GM18861 (cell line): Measurements from ENCODE around the gene ZNF580.

Source experiments
- ATAC-seq: cut with Tn5 transposase; IDR thresholded peaks from one replicate; pipeline ENCODE4 v1.9.1; 2021; ENCODE audit not compliant: unreplicated experiment

Gene ZNF580

DNA sequence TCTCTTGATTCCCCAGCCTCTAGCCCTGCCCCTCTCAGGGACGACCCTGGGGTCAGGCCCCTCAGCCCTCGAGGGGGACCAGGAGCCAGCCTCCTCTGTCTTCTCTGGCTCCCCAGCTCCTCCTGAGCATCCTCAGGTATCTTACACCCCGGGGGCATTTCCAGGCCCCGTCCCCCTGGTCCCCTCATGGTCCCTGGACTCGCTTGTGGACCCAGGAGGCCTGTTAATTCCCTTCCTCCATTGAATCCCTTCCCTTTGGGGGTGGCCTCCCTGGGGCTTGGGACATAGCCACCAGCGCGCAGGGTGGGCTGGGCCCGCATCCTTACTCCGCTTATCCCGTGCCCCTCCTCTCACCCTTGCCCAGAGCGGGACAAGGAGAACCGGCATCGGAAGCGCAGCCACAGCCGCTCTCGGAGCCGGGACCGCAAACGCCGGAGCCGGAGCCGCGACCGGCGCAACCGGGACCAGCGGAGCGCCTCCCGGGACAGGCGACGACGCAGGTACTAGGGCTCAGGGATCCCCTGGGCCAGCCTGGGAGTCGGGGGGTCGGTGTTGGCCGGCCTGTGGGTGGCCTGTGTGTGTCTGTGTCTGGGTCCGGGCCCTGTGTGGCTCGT lies 18.2 kb downstream of the ZNF580 start:
- no peak for ATAC-seq

- ATAC-seq: no peak
Measured at GRCh38 chr19:55659822-55660221, 19.0 kb downstream of the ZNF580 start.

DNA sequence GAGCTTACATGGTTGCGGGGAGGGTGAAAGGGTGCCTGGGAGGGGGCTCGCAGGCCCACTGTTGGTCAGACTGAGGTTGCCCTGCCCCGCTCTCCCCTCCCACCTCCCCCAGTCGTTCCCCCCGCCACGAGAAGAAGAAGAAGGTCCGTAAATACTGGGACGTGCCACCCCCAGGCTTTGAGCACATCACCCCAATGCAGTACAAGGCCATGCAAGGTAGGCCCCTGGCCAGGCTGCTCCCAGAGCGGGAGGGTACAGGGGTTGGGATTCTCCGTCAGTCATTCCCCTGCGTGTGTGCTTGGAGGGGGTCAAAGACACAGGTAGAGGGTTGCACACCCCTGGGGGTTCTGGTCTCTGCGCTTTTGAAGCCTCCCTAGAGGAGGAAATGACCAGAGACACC lies 19.6 kb downstream of the ZNF580 start:
- ATAC-seq: no peak

- ATAC-seq: no peak
Measured at GRCh38 chr19:55660991-55661390, 20.2 kb downstream of the ZNF580 start.

DNA sequence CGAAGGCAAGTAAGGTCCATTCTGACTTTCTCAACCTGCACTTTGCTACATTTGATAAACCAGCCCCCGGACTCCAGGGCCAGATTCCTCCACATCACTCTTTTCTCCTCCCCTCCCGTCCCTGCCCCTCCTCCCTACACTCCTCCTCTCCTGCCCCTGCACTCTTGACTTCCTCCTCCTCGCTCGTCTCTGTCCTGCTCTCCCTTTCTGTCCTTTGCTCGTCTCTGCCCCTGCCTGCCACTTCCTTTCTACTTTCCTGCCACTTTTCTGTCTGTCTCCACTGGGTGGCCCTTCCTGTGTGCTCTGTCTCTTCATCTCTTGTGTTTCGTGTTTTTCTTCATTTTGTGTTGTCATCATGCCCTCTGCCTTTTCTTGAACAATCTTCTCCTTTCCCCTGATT lies 21.0 kb downstream of the ZNF580 start:
- ATAC-seq: no peak

GRCh38 chr19:55663846-55664536 lies 23.2 kb downstream of the ZNF580 start:
- no peak for ATAC-seq

GRCh38 chr19:55666343-55667005 lies 25.7 kb downstream of the ZNF580 start:
- no peak for ATAC-seq

DNA sequence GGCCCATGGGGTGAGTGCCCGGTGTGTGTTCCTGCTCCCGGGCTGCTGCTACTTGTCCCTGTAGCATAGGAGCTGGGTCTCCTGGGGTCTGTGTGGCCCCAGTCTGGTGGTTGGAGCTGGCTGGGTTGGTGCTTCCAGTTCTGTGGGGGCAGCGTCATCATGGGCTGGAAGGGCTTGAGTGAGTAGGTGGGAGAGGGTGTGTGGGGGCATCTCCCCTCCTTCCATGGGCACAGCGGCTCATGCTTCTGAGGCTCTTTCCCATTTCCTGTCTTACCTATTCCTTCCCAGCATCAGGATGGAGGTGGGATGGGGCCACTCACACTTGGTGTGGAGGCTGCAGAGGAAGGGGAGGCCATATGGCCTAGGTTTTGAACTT lies 26.2 kb downstream of the ZNF580 start:
- ATAC-seq: no peak

GRCh38 chr19:55667511-55667910 lies 26.7 kb downstream of the ZNF580 start:
- ATAC-seq: no peak

DNA sequence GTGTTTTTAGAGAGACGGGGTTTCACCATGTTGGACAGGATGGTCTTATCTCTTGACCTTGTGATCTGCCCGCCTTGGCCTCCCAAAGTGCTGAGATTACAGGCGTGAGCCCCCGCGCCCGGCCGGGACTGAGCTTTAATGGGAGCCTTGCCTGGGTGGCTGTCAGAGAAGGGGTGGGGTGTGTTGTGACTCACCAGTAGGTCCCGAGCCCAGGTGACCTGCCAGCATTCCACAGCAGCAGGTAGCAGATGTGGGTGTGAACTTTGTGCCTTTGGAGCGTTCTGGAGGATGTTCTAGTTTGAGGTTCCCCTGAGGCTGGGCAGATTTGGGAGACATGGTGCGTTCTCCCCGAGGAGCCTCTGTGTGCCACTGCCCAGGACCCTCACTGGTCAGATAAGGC lies 27.2 kb downstream of the ZNF580 start:
- no peak for ATAC-seq

- no peak for ATAC-seq
Measured at GRCh38 chr19:55668603-55669348, 28.0 kb downstream of the ZNF580 start.

DNA sequence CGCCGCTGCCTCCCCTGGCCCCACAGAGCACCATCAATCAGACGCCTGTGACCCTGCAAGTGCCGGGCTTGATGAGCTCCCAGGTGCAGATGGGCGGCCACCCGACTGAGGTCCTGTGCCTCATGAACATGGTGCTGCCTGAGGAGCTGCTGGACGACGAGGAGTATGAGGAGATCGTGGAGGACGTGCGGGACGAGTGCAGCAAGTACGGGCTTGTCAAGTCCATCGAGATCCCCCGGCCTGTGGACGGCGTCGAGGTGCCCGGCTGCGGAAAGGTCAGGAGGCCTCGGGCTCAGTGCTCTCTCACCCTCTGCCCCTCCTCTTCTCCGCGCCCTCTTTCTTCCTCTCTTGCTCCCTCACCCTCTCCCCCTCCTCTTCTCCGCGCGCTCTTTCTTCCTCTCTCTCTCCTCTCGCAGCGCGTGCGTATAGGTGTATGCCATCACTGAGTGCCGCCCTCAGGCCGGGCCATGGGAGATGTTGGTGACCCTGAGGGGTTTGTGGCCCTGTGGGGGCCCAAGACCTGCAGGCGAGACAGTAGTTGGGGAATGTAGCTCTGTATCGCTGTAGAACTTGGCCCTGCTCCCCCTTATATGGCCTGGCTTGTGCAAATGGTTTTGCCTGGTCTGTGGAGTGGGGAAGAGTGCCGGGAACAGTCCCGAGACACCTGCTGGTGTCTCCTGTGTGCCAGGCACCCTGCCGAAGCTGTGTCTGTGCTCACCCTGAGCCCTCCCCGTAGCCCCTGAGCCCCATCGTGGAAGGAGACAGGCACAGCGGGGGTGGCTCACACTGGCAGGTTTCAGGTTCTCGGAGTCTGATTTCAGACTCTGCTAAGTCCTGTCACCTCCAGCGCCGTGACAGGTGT lies 28.8 kb downstream of the ZNF580 start:
- ATAC-seq: no peak

GRCh38 chr19:55670280-55671053 lies 29.7 kb downstream of the ZNF580 start:
- no peak for ATAC-seq

DNA sequence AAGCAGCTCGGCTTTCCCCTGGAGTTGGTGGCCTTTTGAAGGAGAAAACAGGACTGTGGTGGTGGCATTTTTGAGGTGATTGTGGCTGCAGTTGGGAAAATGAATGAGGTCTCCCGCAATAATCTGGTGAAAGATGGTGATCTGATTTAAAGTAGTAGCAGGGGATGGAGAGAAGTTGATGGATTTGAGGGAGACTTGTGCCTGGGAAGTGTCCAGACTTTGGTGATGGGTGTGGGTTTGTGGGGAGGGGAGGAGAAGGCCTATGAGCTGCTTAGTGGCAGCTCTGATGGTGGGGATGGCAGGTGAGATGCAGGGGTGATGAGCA lies 30.2 kb downstream of the ZNF580 start:
- no peak for ATAC-seq

GRCh38 chr19:55672418-55672817 lies 31.6 kb downstream of the ZNF580 start:
- ATAC-seq: no peak

- ATAC-seq: no peak
Measured at GRCh38 chr19:55673465-55673864, 32.7 kb downstream of the ZNF580 start.

GRCh38 chr19:55673889-55674288 lies 33.1 kb downstream of the ZNF580 start:
- no peak for ATAC-seq

DNA sequence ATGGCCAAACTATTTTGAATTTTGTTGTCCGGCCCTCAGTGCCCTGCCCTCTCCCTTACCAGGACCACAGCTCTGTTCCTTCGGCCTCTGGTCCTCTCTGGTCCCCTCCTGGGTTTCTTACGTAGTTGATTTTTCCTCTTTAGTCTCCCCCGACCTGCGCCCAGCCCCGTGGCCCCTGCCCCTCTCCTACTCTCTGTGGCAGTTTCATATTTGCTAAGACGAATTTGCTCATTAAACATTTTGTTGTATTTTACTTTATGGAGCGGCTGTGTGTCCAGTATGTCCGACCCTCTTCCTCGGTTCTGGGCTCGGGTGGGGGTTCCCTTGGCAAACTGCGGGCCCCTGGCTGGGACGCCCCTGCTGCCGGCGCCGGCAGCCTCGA lies 33.6 kb downstream of the ZNF580 start:
- ATAC-seq: no peak

- peak; percentile 38 for ATAC-seq
Measured at GRCh38 chr19:55674841-55675660, 34.2 kb downstream of the ZNF580 start, which contains the start of gene EPN1. EPN1 (plus strand) TSS chr19:55675226; CDS start chr19:55678628, 3,402 bp downstream.
